ENCODE data around the gene PGF.

The PGF gene

GRCh38 chr14:74974364-74975058 is 19.1 kb upstream of the PGF start:
- H3K9ac ChIP-seq (ENCODE audit: low read depth, low read length): no peak overlapping the region

GRCh38 chr14:74973905-74974363 is 18.5 kb upstream of the PGF start:
- H3K36me3 ChIP-seq (ENCODE audit: insufficient read depth, low read length): no peaks in the 10 kb centered on the region
- H3K4me1 ChIP-seq (ENCODE audit: insufficient read depth, low read length): peaks cover 20% of the 10 kb centered on the region
- H3K9ac ChIP-seq (ENCODE audit: low read depth, low read length): no peak overlapping the region
- no peaks in the 10 kb centered on the region for H3K9me3 ChIP-seq (ENCODE audit: control insufficient read depth, insufficient read depth, low read length)

More at GRCh38 chr14:74974364-74975058, 19.1 kb upstream of the PGF start:
- peaks cover 24% of the 10 kb centered on the region for H3K4me1 ChIP-seq (ENCODE audit: insufficient read depth, low read length)
- no peaks in the 10 kb centered on the region for H3K36me3 ChIP-seq (ENCODE audit: insufficient read depth, low read length)
- H3K9me3 ChIP-seq (ENCODE audit: control insufficient read depth, insufficient read depth, low read length): no peaks in the 10 kb centered on the region

- Histone ChIP-seq H3K36me3 (ENCODE audit: insufficient read depth, low read length) (no peaks in the 10 kb centered on the region), H3K4me1 (ENCODE audit: insufficient read depth, low read length) (peaks cover 14% of the 10 kb centered on the region; the same call in 1 of the 2 replicates), H3K9me3 (ENCODE audit: control insufficient read depth, insufficient read depth, low read length) (no peaks in the 10 kb centered on the region), H3K9ac (ENCODE audit: low read depth, low read length) (no peak overlapping the region)
These were observed 17.7 kb upstream of the PGF start for GRCh38 chr14:74973003-74973653.

GRCh38 chr14:74968811-74969210 is 13.4 kb upstream of the PGF start:
- Histone ChIP-seq H3K9ac (ENCODE audit: low read depth, low read length) (no peak overlapping the region), H3K36me3 (ENCODE audit: insufficient read depth, low read length) (no peaks in the 10 kb centered on the region), H3K4me1 (ENCODE audit: insufficient read depth, low read length) (peaks cover 4% of the 10 kb centered on the region; the same call in 1 of the 2 replicates), H3K9me3 (ENCODE audit: control insufficient read depth, insufficient read depth, low read length) (no peaks in the 10 kb centered on the region)

- no peak overlapping the region for H3K9ac ChIP-seq (ENCODE audit: low read depth, low read length)
- H3K36me3 ChIP-seq (ENCODE audit: insufficient read depth, low read length): no peaks in the 10 kb centered on the region
- H3K4me1 ChIP-seq (ENCODE audit: insufficient read depth, low read length): no peaks in the 10 kb centered on the region
- H3K9me3 ChIP-seq (ENCODE audit: control insufficient read depth, insufficient read depth, low read length): no peaks in the 10 kb centered on the region
These were observed 10.2 kb upstream of the PGF start for GRCh38 chr14:74965486-74966153.

- Histone ChIP-seq H3K9ac (ENCODE audit: low read depth, low read length) (no peak overlapping the region), H3K9me3 (ENCODE audit: control insufficient read depth, insufficient read depth, low read length) (no peaks in the 10 kb centered on the region), H3K4me1 (ENCODE audit: insufficient read depth, low read length) (no peaks in the 10 kb centered on the region), H3K36me3 (ENCODE audit: insufficient read depth, low read length) (no peaks in the 10 kb centered on the region)
These were observed 9.5 kb upstream of the PGF start for GRCh38 chr14:74964787-74965485.

GRCh38 chr14:74963705-74964271 is 8.4 kb upstream of the PGF start:
- no peaks in the 10 kb centered on the region for H3K36me3 ChIP-seq (ENCODE audit: insufficient read depth, low read length)
- H3K9ac ChIP-seq (ENCODE audit: low read depth, low read length): no peak overlapping the region
- no peaks in the 10 kb centered on the region for H3K9me3 ChIP-seq (ENCODE audit: control insufficient read depth, insufficient read depth, low read length)
- H3K4me1 ChIP-seq (ENCODE audit: insufficient read depth, low read length): no peaks in the 10 kb centered on the region

- H3K4me1 ChIP-seq (ENCODE audit: insufficient read depth, low read length): no peaks in the 10 kb centered on the region
- H3K9ac ChIP-seq (ENCODE audit: low read depth, low read length): no peak overlapping the region
- no peaks in the 10 kb centered on the region for H3K9me3 ChIP-seq (ENCODE audit: control insufficient read depth, insufficient read depth, low read length)
- no peaks in the 10 kb centered on the region for H3K36me3 ChIP-seq (ENCODE audit: insufficient read depth, low read length)
These were observed 7.8 kb upstream of the PGF start for GRCh38 chr14:74963178-74963704.

- Histone ChIP-seq H3K9me3 (ENCODE audit: control insufficient read depth, insufficient read depth, low read length) (no peaks in the 10 kb centered on the region), H3K36me3 (ENCODE audit: insufficient read depth, low read length) (no peaks in the 10 kb centered on the region), H3K4me1 (ENCODE audit: insufficient read depth, low read length) (no peaks in the 10 kb centered on the region), H3K9ac (ENCODE audit: low read depth, low read length) (no peak overlapping the region)
These were observed 7.1 kb upstream of the PGF start for GRCh38 chr14:74962493-74962892.

- no peak overlapping the region for H3K9ac ChIP-seq (ENCODE audit: low read depth, low read length)
- no peaks in the 10 kb centered on the region for H3K9me3 ChIP-seq (ENCODE audit: control insufficient read depth, insufficient read depth, low read length)
- no peaks in the 10 kb centered on the region for H3K36me3 ChIP-seq (ENCODE audit: insufficient read depth, low read length)
- H3K4me1 ChIP-seq (ENCODE audit: insufficient read depth, low read length): no peaks in the 10 kb centered on the region; the same call in 1 of the 2 replicates
These were observed 6.6 kb upstream of the PGF start for GRCh38 chr14:74962046-74962445.

GRCh38 chr14:74961238-74961911 is 6.0 kb upstream of the PGF start:
- H3K4me1 ChIP-seq (ENCODE audit: insufficient read depth, low read length): peaks cover 3% of the 10 kb centered on the region

GRCh38 chr14:74960736-74961135 is 5.3 kb upstream of the PGF start:
- Histone ChIP-seq H3K9me3 (ENCODE audit: control insufficient read depth, insufficient read depth, low read length) (no peaks in the 10 kb centered on the region), H3K9ac (ENCODE audit: low read depth, low read length) (no peak overlapping the region), H3K4me1 (ENCODE audit: insufficient read depth, low read length) (peaks cover 8% of the 10 kb centered on the region), H3K36me3 (ENCODE audit: insufficient read depth, low read length) (no peaks in the 10 kb centered on the region)

More at GRCh38 chr14:74961238-74961911, 6.0 kb upstream of the PGF start:
- no peak overlapping the region for H3K9ac ChIP-seq (ENCODE audit: low read depth, low read length)
- H3K9me3 ChIP-seq (ENCODE audit: control insufficient read depth, insufficient read depth, low read length): no peaks in the 10 kb centered on the region
- no peaks in the 10 kb centered on the region for H3K36me3 ChIP-seq (ENCODE audit: insufficient read depth, low read length)

- Histone ChIP-seq H3K36me3 (ENCODE audit: insufficient read depth, low read length) (no peaks in the 10 kb centered on the region), H3K9ac (ENCODE audit: low read depth, low read length) (no peak overlapping the region), H3K9me3 (ENCODE audit: control insufficient read depth, insufficient read depth, low read length) (no peaks in the 10 kb centered on the region), H3K4me1 (ENCODE audit: insufficient read depth, low read length) (peaks cover 8% of the 10 kb centered on the region)
These were observed 4.3 kb upstream of the PGF start for GRCh38 chr14:74959596-74960180.

All from ES-I3 (cell line).